ENCODE data around the gene PLEKHN1.

Gene PLEKHN1

DNA sequence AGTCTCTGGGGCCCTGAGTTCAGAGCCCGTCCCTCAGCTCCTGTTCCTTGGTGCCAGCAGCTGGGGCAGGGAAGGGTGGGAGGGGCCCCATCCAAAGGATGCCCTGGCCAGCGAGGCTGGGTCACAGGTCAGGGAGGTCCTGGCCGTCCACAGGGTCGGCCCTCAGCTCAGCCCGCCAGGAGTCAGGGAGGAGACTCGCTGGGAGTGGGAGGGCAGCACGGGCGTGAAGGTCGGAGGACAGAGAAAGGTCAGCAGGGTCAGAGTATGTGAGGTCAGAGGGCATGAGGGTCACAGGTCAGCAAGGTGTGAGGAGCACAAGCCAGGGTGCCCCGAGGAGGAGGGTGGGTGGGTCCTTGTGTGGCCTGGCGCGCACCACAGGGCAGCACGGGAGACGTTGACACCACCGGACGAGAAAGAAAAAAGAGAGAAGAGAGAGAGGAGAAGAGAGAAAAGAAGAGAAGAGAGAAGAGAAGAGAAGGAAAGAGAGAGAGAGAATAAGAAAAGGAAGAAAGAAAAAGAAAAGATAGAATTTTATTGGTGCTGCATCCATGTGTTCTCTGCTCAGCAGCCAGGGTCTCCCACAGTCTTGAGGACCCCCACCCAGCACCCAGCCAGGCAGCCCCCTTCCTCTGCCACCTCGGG, 8.5 kb downstream of the PLEKHN1 start:
- TF ChIP-seq, protein P1, sequence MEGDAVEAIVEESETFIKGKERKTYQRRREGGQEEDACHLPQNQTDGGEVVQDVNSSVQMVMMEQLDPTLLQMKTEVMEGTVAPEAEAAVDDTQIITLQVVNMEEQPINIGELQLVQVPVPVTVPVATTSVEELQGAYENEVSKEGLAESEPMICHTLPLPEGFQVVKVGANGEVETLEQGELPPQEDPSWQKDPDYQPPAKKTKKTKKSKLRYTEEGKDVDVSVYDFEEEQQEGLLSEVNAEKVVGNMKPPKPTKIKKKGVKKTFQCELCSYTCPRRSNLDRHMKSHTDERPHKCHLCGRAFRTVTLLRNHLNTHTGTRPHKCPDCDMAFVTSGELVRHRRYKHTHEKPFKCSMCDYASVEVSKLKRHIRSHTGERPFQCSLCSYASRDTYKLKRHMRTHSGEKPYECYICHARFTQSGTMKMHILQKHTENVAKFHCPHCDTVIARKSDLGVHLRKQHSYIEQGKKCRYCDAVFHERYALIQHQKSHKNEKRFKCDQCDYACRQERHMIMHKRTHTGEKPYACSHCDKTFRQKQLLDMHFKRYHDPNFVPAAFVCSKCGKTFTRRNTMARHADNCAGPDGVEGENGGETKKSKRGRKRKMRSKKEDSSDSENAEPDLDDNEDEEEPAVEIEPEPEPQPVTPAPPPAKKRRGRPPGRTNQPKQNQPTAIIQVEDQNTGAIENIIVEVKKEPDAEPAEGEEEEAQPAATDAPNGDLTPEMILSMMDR (IDR thresholded peaks at IDR 0.05), result no peak

DNA sequence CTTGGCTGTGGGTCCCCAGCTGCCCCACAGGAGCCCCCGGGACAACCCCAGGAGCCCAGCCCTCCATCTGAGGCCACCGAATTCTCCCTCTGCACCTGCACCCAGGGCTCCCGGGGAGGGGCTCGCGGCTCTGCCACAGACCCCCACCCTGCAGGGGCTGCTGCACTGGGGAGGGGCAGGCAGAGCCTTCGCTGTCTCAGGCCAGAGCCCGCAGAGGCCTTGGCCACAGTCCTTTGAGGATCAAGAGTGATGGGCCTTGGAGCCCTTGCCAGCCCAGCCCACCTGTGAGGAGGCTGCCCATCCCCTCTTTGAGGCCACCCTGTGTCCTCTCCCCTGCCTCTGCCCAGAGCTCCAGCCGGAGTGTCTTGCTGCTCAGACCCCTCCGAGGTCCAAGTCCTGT, 9.1 kb downstream of the PLEKHN1 start:
- TF ChIP-seq, protein P1 (IDR thresholded peaks at IDR 0.05), result no peak

DNA sequence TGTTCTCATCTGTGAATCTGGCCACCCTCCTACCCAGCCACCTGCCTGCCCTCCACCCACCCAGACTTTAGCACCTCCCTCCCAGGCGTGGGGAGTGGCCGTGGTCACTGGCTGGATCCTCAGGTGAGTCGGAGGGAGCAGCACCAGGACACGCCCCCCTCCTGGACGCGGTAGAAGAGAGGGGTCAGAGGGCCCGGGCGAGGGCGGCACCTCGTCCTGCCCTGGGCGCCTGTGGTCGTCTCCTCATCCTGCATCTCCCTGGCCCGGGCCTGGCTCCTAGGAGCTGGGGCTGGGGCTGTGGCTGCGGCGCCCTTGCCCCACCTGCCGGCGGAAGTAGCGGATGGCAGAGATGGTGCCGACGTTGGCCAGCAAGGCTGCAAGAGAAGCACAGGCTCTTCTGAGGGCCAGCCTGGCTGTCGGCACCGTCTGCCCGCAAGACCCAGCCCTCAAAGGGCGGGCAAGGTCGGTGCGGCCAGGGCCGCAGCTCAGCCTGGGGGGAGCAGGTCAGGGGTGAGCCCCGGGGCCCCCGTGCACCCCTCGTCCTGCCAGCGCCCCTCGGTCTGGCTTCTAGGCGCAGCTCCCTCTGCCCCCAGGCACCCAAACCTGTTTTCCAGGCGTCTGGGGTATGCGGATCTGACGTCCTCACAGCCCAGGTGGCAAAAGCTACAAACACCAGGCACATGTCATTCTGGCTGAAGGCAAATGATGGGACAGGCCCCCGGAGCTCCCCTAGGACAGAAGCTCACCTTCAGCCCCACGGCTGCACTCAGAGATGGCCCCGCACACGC, 9.8 kb downstream of the PLEKHN1 start:
- TF ChIP-seq, protein P1 (IDR thresholded peaks at IDR 0.05), result peak; percentile 56

DNA sequence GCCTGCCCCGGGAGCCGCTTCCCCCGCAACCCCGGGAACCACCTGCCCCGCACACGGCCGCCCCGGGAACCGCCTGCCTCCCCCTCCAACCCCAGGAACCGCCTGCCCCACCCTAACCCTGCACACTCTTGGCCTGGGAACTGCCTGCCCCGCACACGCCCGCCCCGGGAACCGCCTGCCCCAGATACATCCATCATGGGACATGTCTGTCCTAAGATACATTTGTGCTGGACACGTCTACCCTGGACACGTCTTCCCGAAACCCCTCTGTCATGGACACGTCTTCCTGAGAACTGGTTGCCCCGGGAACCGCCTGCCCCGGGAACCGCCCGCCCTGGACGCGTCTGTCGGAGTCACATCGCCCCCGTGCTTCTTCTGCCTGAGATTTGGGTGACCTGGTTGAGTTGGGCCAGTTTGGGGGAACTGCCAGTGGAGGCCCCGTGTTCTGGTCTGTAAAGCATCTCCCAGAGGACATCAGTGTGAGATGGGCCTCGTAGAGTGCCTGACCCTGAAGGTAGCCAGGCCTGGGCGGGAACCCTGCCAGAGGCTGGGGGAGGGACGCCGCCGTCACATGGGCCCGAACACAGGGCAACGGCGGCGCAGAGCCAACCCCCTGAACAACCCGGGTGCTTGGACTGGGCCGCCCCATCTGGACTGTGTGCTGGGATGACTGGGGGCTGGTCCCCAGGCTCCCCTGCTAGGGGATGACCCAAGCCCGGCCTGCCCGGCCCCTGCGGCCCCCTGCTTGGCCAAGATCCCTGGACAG, 12.0 kb downstream of the PLEKHN1 start:
- TF ChIP-seq, protein P1 (IDR thresholded peaks at IDR 0.05), result no peak

DNA sequence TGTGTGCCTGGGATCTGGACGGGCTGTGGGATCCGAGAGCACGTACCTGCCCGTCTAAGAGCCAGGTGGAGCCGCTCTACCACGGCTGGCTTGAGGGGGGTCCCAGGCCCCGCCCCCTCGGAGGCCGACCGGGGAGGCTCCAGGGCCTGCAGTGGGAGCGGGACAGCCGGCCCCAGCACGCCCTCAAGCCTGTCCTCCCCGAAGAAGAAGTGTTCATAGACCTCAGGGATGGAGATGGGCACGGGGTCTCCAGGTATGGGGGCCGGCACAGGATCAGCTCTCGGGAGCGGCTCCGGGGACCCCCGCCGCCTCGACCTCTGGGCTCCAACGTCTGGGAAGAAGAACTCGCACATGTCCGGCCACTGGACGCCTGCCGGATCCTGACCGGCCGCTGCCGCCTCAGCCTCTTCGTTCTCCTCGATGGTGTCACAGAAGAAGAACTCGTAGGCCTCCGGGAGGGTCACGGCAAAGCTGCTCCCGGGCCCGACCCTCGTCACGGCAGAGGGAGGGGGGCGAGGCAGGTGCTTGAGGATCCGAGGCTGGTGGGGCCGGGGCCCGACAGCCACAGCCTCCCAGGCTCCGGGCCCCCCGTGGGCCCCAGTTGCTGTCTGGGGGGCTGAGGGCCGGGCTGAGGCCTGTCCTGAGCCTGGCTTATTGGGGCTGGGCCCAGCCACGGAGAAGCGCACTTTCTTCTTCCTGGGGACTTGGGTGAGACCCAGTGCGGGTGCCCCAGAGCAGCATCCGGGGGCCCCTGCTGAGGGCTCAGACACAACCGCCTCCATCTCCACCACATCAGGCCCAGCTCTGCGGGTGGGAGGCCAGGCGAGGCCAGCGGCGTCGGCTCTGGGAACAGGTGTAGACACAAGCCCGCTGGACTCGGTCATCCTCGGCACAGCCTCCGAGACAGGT, 12.8 kb downstream of the PLEKHN1 start:
- TF ChIP-seq, protein P1 (IDR thresholded peaks at IDR 0.05), result no peak

DNA sequence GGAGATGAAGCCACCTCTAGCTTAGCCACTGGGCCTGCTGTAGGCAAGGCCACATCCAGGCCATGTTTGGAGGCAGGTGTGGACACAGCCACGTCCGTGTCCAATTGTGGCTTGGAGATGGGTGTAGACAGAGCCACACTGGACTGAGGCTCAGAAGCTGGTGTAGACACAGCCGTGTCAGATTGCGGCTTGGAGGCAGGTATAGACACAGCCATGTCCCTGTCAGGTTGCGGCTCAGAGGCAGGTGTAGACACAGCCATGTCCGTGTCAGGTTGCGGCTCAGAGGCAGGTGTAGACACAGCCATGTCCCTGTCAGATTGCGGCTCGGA, 13.4 kb downstream of the PLEKHN1 start:
- TF ChIP-seq, protein P1 (IDR thresholded peaks at IDR 0.05), result no peak

DNA sequence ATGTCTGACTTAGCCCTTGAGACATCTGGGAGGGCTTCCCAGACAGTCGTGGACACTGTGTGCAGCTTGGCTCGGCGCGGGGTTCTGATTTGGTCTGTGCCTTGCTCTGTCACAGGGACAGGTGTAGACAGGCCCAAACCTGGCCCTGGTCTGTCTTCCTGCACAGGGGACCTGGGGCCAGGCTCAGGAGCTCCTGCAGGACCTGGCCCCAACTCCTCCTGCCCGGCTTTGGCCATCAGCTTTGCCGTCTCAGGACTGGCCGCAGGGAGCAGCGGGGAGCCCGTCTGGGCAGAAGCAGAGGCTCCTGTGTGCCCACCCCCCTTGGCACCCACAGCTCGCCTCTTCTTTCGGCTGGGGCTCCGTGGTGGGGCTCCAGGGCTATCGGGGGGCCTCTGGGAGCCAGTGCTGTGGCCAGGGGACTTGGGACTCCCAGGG, 13.9 kb downstream of the PLEKHN1 start:
- TF ChIP-seq, protein P1 (IDR thresholded peaks at IDR 0.05), result no peak

Measured in LNCAP (cell line).